IPS DF 6.9 (cell line): Measurements from ENCODE around the gene ARAP3.
"Not testable (repeated sequence)": the region's sequence is repeated elsewhere in the genome, so short reads cannot be mapped to it uniquely, and the experiment has no call there.

Experiments
- DNase-seq: peaks from one replicate; pipeline ENCODE4 v3.0.0-alpha.2; 2013; ENCODE audit warnings: low read depth, low spot score
- H3K27ac ChIP-seq: one replicate; pipeline ENCODE4 v1.5.1; 2013; ENCODE audit warnings: low read length, control low read depth
- H3K27me3 ChIP-seq: 2 replicates; pipeline ENCODE4 v1.6.1; 2013; ENCODE audit warnings: mild to moderate bottlenecking, low read length; ENCODE audit not compliant: control insufficient read depth, insufficient read depth
- H3K36me3 ChIP-seq: 2 replicates; pipeline ENCODE4 v1.6.1; 2013; ENCODE audit warnings: low read length; ENCODE audit not compliant: control insufficient read depth, insufficient read depth
- H3K4me1 ChIP-seq: 2 replicates; pipeline ENCODE4 v1.6.1; 2013; ENCODE audit warnings: low read length; ENCODE audit not compliant: control insufficient read depth, insufficient read depth
- H3K4me3 ChIP-seq: 2 replicates; pipeline ENCODE4 v1.5.1; 2013; ENCODE audit warnings: mild to moderate bottlenecking, low read length
- H3K9me3 ChIP-seq: 2 replicates; pipeline ENCODE4 v1.6.1; 2013; ENCODE audit warnings: low read length, inconsistent platforms; ENCODE audit not compliant: control insufficient read depth, insufficient read depth
- WGBS: extraction: QIAGEN DNeasy Blood & Tissue Kit; methylation state at CpG from one replicate; pipeline ENCODE4 v1.1.7; 2013; ENCODE audit warnings: mixed read lengths, missing lambda C conversion rate; ENCODE audit not compliant: insufficient read length, insufficient coverage; 5-methylcytosine and 5-hydroxymethylcytosine counted together

The ARAP3 gene

GRCh38 chr5:141618030-141618803 lies 63.8 kb downstream of the ARAP3 start:
- DNase-seq: no peak
- Histone ChIP-seq H3K27ac (no peak overlapping the region), H3K4me3 (peak overlapping the region; percentile 87), H3K36me3 (no peaks in the 10 kb centered on the region; the same call in 1 of the 2 replicates), H3K9me3 (no peaks in the 10 kb centered on the region), H3K4me1 (0 out of 2 replicates have a peak, but pooled peaks cover 1% of the 10 kb centered on the region), H3K27me3 (no peaks in the 10 kb centered on the region)
- WGBS: no CpG with 5 or more reads among the region's 36 CpGs

GRCh38 chr5:141617682-141618029 lies 64.4 kb downstream of the ARAP3 start:
- DNase-seq: no peak
- peak overlapping the region; percentile 87; the same call in 1 of the 2 replicates for H3K4me3 ChIP-seq
- no CpG with 5 or more reads among the region's 9 CpGs for WGBS
- no peak overlapping the region for H3K27ac ChIP-seq
- 0 out of 2 replicates have a peak, but pooled peaks cover 1% of the 10 kb centered on the region for H3K4me1 ChIP-seq
- H3K36me3 ChIP-seq: no peaks in the 10 kb centered on the region; the same call in 1 of the 2 replicates
- no peaks in the 10 kb centered on the region for H3K27me3 ChIP-seq
- H3K9me3 ChIP-seq: no peaks in the 10 kb centered on the region

- no peaks in the 10 kb centered on the region for H3K9me3 ChIP-seq
- H3K27me3 ChIP-seq: no peaks in the 10 kb centered on the region
- H3K4me3 ChIP-seq: no peak overlapping the region
- WGBS: no CpG with 5 or more reads among the region's 2 CpGs
- no peak for DNase-seq
- no peak overlapping the region for H3K27ac ChIP-seq
- H3K4me1 ChIP-seq: 0 out of 2 replicates have a peak, but pooled peaks cover 1% of the 10 kb centered on the region
- H3K36me3 ChIP-seq: no peaks in the 10 kb centered on the region; the same call in 1 of the 2 replicates
Observed at GRCh38 chr5:141617128-141617527, 64.9 kb downstream of the ARAP3 start.

GRCh38 chr5:141615991-141616720 lies 65.9 kb downstream of the ARAP3 start:
- DNase-seq: no peak
- Histone ChIP-seq H3K4me3 (no peak overlapping the region), H3K36me3 (no peaks in the 10 kb centered on the region; the same call in 1 of the 2 replicates), H3K27ac (no peak overlapping the region), H3K27me3 (no peaks in the 10 kb centered on the region), H3K4me1 (0 out of 2 replicates have a peak, but pooled peaks cover 1% of the 10 kb centered on the region), H3K9me3 (no peaks in the 10 kb centered on the region)
- no CpG with 5 or more reads among the region's 9 CpGs for WGBS

GRCh38 chr5:141613344-141613743 lies 68.7 kb downstream of the ARAP3 start:
- no peaks in the 10 kb centered on the region for H3K27me3 ChIP-seq
- H3K4me3 ChIP-seq: no peak overlapping the region
- no peaks in the 10 kb centered on the region for H3K9me3 ChIP-seq
- no peak overlapping the region for H3K27ac ChIP-seq
- 0 out of 2 replicates have a peak, but pooled peaks cover 1% of the 10 kb centered on the region for H3K4me1 ChIP-seq
- no peak for DNase-seq
- H3K36me3 ChIP-seq: no peaks in the 10 kb centered on the region

- no peak for DNase-seq
- no CpG with 5 or more reads among the region's 3 CpGs for WGBS
- H3K9me3 ChIP-seq: no peaks in the 10 kb centered on the region
- H3K4me1 ChIP-seq: 0 out of 2 replicates have a peak, but pooled peaks cover 1% of the 10 kb centered on the region
- no peak overlapping the region for H3K4me3 ChIP-seq
- no peak overlapping the region for H3K27ac ChIP-seq
- H3K27me3 ChIP-seq: no peaks in the 10 kb centered on the region
- H3K36me3 ChIP-seq: no peaks in the 10 kb centered on the region
Observed at GRCh38 chr5:141611289-141611688, 70.7 kb downstream of the ARAP3 start.

- H3K36me3 ChIP-seq, H3K4me1 ChIP-seq: not testable (repeated sequence)
- no CpG with 5 or more reads among the region's 7 CpGs for WGBS
Observed at GRCh38 chr5:141609921-141610320, 72.1 kb downstream of the ARAP3 start.

GRCh38 chr5:141609044-141609443 lies 73.0 kb downstream of the ARAP3 start:
- no peak for DNase-seq
- Histone ChIP-seq H3K36me3 (no peaks in the 10 kb centered on the region), H3K4me1 (0 out of 2 replicates have a peak, but pooled peaks cover 1% of the 10 kb centered on the region), H3K27ac (no peak overlapping the region), H3K9me3 (no peaks in the 10 kb centered on the region), H3K27me3 (no peaks in the 10 kb centered on the region), H3K4me3 (no peak overlapping the region)
- no CpG with 5 or more reads among the region's 3 CpGs for WGBS

More at GRCh38 chr5:141609921-141610320, 72.1 kb downstream of the ARAP3 start:
- not testable (repeated sequence) for H3K27me3 ChIP-seq, H3K4me3 ChIP-seq, H3K9me3 ChIP-seq, H3K27ac ChIP-seq, DNase-seq

GRCh38 chr5:141608557-141608956 lies 73.5 kb downstream of the ARAP3 start:
- WGBS: no CpG with 5 or more reads among the region's 1 CpG
- no peaks in the 10 kb centered on the region for H3K36me3 ChIP-seq
- no peak for DNase-seq
- no peak overlapping the region for H3K4me3 ChIP-seq
- H3K9me3 ChIP-seq: no peaks in the 10 kb centered on the region
- no peaks in the 10 kb centered on the region for H3K27me3 ChIP-seq
- H3K27ac ChIP-seq: no peak overlapping the region
- no peaks in the 10 kb centered on the region for H3K4me1 ChIP-seq

- no peak for DNase-seq
- Histone ChIP-seq H3K27me3 (no peaks in the 10 kb centered on the region), H3K4me3 (no peak overlapping the region), H3K36me3 (no peaks in the 10 kb centered on the region), H3K27ac (no peak overlapping the region), H3K9me3 (no peaks in the 10 kb centered on the region), H3K4me1 (no peaks in the 10 kb centered on the region)
- WGBS: no CpG with 5 or more reads among the region's 2 CpGs
Observed at GRCh38 chr5:141608046-141608445, 74.0 kb downstream of the ARAP3 start.
